T-helper 1 cell (primary cell): ENCODE measurements around the gene COPS3.

Experiments used
- DNase-seq, 5 donors: peaks; one replicate each; pipeline ENCODE4 v3.0.0-alpha.2; 2012 to 2020
- total RNA-seq, 4 donors: gene quantifications; one replicate each; lab custom pipeline; 2026; lab: John Stamatoyannopoulos, UW

The COPS3 gene
- total RNA-seq, result 44.1 to 67.5 (median 53.9) reads per million in 4 donors

DNA sequence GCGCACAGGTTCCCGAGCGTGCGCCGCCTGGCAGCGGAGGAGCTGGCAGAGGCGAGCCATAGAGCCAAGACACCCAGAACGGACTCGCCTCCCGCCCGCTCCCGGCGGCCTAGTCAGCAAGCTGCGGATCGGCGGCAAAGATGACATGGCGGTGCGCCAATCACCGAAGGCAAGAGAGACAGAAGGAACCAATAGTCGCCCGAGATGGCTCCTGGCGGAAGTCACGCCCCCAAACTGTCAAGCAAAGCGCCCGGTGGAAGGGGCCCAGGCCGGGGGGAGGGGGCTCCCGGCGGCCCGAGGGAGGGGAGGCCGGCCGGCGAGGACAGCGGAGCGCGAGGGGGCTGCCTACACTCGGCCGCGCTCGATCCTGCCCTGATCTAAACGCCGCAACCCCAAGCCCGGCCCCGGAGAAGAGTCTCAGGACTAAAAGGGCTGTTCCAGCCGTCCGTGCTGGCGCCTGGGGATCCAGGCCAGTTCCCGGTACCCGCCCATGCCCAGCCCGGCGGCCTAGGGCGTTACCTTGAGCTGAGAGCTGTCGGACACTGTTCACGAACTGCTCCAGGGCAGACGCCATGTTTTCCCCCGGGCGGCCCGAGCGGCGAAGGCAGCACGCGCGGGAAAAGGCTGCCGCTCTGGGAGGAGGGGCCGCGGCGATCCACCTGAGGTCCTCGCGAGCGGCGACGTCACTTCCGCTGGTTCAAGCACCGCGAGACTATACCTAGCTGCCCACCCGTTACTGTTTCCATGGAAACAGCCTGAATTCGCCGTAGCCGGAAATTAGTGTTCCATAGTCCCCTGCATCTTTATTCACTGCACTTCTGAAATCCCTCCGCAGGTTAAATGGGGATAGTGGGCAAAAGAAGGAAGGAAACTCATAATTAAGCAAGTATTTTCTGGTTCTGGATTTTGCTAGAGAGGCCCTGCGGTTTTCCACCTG is at the start of gene COPS3:
TSS of gene COPS3 (minus strand) at position 634 of the 937 bp plus-strand sequence. CDS start at position 574, 60 bp downstream.
- peak; percentile 94 to 98 (median 97) for DNase-seq

DNA sequence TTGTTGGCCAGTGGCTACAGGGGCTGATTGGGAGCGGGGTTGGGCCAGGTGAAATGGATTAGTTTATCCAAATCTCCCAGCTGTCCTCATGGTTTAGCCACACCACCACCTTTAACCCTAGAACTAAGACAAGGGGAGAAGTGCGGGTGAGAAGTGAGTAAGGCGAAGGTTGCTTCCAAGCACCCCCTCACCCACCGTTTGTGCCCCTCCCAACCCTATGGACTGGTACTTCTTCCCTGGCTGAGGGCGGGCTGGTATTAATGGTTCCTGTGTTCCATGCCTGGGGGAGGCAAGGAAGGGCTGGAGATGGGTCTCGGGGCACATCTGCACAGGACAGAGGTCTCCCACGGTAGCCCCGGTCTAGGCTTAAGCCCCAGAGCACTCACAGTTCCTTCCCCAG is 47.2 kb upstream of the COPS3 start:
- no peak for DNase-seq

DNA sequence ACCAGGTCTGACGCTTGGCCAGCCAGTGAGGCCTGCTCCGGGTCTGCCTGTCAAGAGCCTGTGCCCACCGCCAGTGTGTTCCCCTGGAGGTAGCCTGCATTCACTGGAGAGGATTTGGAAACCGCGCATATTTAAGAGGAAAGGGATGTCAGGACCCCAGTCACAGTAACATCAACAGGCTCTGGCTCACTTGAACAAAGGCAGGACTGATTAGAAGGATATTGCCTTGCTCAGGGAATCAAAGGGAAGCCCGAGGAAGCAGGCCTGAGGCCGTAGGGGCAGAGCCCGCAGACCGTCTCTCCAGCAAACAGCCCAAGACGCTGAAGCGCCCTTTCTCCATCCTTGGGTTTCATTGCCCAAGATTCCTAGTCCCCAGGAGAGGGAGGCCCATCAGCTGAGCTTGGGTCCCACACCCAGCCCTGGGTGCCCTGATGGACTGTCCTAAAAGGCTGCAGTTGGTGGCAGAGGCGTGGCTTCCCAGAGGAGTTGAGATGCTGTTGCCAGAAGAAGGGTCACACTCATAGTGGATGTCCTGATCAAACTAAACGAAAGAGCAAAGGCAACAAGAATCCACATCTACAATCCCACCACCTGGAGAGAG is 45.3 kb upstream of the COPS3 start:
- DNase-seq, result no peak

DNA sequence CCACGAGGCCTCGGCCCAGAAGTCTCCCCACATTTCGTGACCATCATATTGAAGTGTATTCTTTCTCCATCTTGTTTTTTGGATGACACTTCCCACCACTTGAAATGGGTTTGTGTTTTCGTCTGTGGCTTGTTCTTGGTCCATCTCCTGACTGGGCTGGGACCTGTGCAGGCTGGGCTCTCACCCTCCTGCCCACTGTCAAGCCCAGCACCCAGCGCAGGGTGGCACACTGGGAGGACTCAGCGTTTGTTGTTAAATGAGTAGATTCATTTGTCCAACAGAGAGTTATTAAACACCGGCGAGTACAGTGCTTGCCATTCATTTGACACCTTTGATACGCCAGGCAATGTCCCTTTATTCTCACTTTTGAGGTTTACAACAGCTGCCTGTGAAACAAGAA is 44.8 kb upstream of the COPS3 start:
- no peak for DNase-seq

DNA sequence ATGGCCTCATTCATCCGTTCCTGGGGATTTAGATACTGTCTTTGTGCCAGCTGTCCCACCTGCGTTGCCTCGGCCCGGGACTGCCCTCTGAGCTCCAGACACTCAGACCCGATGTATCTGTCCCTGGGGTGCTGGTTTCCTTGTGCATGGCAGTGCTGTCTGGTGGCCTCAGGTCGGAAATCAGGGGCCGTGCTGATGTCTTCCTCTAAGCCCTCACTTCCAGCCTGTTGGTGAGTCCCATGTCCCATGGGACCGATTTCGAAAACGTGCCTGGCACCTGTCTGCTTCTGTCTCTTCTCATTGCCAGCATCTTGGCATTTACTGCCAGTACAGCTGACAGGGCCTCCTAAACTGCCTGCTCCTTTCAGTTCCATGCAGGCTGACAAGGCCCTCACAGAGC is 44.2 kb upstream of the COPS3 start:
- DNase-seq, result no peak

DNA sequence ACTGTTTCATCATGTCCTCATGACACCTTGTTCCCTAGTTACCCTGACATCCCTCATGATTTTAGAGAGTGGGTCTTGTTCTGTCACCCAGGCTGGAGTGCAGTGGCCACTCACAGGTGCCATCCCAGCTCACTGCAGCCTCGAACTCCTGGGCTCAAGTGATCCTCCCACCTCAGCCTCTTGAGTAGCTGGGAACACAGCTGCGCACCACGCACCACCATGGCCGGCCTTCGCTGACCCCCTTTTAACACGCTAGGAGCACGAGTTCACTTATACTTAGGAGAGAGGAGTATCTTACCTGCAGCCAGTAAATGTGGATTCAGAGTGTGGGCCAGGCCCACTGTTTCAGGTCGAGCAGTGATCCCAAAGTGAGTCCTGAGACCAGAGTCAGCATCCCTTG is 43.6 kb upstream of the COPS3 start:
- DNase-seq, result no peak

DNA sequence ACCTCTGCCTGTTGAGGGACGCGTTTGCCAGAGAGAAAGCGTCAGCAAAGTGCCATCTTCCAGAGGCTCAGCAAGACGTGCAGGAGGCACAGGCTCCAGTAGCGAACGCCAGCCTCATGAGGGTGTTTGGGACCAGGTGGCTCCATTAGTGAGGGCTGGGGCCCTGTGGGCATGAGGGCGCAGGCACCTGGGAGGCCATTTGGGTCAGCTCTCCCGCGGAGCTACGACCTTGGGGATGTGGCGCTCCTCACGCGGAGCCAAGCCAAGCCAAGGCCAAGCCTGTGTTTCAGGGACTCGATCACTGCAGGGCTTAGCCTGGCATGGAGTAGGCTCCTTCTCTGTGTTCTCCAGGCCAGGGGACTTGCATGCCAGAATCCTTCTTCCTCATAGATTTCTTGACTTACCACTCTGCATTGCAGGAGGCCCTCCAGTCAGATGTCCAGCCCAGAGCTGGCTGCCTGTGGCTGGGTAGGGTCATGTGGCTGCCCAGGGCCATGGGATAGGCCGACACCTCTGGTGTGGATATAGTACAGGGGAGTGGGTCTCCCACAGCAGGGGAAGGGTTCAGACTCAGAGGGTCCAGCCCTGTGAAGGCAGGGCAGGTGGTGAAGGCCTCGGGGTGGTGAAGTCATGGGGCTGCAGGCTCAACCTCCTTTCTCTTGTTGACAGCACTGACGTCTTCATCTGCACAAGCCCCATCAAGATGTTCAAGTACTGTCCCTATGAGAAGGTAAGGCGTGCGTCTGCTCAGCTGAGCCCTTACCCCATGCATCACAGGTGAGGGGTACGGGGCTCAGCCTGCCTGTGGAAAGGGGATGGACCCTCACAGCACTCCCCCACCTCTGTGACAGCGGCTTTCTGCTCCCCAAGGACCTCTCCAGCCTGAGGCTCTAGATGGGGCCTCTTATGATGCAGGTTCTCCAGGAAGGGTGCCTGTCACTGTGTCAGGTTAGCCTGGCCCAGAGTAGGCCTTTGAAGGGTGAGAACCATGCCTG is 41.8 kb upstream of the COPS3 start:
- no peak for DNase-seq

DNA sequence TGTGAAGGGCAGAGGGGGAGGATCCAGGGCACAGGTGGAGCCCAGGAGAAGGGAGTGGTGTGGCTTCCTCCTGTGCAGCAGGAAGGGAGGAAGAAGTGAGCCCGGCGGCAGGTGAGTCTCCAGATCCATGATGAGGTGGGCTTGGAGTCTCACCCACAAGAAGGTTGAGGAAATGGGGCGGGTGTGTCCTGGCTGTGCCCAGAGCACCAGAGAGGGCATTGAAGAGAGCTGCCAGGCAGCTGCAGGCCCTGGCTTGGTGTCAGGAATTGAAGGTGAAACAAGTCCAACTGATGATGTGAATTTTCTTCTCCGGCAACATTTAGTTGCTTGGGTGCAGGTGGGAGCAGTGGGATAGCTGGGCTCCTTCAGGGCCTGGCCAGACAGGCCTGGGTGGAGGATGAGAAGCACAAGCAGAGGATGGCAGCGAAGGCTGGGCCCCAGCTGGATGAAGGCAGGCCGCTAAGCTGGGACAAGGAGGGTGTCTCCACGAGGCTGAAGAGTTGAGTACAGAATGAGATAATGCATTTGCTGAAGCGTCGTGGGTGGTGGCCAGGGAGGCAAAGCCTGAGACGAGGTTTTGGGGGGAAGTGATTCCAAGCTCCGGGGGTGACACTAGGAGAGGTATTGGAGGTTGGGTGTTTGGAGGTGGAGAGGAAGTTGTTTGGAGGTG is 40.4 kb upstream of the COPS3 start:
- no peak for DNase-seq

DNA sequence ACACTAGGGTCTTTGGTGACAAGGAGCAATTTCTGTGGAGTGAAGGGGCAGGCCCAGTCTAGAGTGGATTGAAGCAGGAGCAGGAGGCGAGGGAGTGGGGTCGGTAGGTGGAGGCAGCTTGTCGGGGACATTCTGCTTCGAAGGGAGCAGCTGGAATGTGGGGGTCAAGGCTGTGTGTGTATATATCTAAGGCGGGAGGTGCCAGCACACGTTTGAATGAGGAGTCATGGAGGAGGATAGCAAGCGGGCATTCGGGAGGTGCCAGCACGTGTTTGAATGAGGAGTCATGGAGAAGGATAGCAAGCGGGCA is 39.8 kb upstream of the COPS3 start:
- no peak for DNase-seq

DNA sequence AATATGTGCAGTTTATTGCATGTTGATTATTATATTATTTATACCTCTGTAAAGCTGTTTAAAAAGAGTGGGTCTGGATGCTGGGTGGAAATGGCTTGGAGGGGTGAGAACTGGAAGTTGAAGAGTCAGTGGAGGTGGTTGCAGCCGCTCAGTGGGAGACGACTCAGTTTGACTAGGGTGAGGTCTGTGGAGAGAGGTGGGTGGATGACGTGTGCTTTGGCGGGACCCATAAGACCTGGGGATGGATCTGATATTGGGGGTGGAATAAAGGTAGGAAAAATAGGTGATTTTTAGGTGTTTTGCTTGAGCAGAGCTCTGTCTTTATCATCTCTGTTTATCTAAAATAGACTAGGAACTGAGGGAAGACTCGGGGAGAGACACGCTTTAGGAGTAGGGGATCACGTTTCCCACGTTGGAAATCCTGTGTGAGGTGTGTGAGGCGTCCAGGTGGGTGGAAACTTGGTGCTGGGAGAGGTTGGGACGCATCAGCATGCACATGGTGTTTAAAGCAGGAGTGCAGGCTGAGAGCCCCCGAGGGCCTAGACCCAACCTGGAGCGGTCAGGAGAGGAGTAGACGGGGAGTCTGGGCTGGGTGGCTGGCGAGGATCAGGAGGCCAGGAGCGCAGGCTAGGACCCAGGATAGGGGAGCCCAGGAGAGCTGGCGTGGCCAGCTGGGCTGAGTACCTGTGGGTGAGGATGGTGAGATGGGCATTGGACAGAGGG is 39.3 kb upstream of the COPS3 start:
- no peak for DNase-seq

DNA sequence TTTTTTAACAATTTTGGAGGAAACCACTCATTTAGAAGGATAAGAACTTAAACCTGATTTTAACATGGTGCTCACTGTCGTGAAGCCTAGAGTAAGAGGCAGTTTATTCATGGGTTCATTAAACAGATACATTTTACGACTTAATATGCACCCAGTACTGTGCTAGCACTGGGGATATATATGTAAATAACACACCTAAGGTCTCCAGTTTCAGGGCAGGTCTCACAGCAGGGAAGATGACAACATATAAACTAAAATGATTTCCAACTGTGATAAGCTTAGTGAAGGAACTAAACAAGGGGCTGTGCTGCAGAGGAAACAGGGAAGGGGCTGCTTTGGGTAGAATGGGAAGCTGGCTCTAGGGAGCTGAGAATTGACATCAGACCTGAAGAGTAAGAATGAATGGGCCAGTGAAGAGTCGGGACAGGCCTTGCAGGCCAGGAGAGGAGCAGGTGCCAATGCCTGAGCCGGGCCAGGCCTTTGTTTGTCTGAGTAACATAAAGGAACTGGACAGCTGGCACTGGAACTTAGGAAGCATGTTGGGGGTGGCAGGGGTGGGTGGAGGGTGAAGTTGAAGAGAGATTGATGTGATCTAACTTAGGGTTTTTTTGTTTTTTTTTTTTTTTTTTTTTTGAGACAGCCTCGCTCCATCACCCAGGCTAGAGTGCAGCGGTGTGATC is 34.2 kb upstream of the COPS3 start:
- no peak for DNase-seq

DNA sequence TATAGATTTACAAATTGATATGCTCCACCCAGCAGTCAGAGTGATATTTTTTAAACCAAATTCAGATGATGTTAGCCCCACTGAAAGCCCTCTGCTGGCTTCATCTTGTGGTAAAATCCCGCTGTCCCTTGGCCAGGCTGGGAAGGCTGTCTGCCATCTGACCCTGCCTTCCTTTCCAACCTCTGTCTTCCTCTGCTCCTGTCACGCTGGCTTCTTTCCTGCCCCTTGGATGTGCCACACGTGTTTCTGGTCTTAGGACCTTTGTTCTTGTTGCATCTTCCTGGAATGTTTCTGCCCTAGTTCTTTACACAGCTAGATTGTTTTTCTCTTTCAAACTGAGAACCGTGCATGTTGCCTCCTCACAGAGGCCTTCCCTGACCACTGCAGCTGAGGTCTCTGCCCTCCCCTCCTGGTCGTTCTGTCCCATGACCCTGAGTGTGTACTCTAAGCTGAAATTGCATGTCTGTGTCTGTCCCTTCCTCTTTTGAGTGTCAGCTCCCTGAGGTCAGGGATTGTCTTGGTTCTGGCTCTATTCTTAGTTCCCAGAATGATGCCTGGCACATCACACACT is 33.5 kb upstream of the COPS3 start:
- no peak for DNase-seq

DNA sequence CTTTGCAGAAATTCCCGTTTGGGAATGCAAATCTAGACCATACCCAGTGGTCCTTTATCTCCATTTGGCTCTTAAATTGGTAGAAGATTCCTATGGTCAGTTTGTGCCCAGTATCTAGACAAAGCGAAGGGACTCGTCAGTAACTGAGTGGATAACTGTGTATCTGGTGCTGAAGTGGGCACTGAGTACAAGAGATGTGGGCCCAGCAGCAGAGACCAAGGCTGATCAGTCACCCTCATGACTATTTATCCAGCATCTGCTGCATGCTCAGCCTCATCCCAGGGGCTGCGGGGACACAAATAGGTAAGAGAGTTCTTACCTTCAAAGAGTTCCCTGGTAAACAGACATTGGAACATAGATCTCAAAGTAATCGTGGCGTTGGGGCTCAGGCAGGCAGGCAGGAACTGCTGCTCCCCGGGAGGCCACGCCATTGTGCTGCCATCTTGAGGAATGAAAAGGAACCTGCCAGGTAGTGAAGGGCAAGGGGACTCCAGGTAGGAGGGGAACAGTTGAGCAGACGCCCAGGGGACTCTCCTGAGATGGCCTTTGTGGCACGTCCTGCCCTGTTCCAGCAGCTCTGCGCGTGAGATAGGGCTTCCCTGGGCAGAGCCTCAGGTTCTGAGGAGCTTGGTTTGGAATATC is 32.4 kb upstream of the COPS3 start:
- DNase-seq, result peak; percentile 38 to 68 (median 64)

DNA sequence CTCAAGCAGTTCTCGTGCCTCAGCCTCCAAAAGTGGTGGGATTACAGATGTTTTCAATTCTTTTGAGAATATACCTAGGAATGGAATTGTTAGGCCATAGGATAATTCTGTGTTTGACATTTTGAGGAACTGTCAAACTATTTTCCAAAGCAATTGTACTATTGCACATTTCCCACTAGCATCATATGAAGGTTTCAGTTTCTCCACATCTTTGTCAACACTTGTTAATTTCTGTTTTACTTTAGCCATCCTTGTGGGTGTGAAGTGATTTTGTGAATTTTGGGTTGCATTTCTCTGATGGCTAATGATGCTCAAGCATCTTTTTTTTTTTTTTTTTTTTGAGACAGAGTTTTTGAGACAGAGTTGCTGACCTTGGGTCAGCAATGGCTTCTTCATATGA is 28.3 kb upstream of the COPS3 start:
- no peak for DNase-seq

DNA sequence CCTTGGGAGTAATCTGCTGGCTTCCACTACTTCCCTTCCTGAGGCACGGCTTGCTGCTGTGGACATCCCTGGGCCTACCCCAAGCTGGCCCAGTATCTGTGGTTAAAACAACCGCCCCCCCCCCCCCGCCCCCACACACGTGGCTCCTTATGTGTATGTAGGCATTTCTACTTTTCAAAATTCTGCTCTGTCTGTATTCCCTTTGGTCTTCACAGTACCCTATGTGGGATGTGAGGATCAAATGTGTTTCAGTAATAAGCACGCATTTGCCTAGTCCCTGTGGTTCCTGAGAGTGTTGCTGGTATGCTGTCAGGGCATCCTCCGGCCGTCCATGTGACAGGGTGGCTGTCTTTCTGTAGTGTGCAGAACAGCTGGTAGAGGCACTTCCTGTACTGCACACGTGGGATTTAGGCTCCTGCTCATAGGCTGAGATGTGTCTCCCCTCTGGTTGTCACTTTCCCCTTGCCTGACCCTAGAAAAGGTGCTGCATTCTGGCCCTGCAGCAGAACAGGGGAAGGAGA is 24.3 kb upstream of the COPS3 start:
- DNase-seq, result peak in 4 of 5 donors; percentile 17 to 74 (median 32)

DNA sequence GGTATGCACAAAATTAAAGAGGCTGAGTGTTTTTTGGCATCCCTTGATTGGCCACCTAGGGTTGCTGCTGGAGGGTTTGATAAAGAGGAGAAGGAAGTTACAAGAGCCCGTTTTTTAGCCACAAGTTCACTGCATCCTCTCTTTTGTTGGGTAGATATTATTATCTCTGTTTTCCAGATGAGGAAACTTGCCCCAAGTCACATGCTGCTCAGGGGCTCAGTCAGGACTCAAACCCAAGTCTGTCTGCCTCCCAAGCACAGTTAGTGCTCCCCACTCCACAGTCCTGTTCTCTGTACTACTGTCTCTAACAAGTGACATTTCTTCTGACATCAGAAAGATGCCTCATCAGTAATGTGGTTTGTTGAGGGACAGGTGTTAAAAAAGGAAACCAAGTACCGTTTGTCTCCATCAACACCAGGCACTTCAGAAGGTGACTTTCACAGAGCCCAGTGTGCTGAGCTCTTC is 23.5 kb upstream of the COPS3 start:
- peak in 1 of 5 donors; percentile 58 for DNase-seq

DNA sequence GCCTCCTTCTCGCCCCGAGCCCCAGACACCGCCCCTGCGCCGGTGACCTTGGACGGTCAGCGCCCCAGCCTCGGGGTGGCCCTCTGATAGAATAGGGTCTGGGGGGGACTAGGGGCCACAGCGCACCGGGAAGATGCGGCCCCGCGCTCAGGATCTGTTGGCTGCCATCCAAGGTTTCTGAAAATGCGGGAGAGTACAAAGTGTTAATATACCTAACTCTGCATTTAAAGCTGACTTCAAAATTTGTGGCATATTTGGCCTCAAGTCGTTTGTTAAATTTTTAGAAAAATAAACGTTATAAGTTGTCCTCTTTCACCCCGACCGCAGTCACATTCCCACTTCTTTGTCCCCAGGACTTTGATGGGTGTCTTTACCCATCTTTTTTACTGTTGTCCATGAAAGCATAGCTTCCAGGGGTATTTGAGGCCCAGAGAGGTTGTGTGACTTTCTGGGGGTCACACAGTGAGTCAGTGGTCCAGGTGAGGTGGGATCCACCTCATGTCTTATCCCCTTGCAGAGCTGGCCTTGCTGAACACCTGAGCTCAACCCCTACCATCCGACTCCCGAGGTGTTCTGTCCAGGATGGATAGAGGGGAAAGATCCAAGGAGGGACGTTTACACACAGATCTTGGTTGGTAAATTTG is 22.9 kb upstream of the COPS3 start:
- DNase-seq, result no peak

DNA sequence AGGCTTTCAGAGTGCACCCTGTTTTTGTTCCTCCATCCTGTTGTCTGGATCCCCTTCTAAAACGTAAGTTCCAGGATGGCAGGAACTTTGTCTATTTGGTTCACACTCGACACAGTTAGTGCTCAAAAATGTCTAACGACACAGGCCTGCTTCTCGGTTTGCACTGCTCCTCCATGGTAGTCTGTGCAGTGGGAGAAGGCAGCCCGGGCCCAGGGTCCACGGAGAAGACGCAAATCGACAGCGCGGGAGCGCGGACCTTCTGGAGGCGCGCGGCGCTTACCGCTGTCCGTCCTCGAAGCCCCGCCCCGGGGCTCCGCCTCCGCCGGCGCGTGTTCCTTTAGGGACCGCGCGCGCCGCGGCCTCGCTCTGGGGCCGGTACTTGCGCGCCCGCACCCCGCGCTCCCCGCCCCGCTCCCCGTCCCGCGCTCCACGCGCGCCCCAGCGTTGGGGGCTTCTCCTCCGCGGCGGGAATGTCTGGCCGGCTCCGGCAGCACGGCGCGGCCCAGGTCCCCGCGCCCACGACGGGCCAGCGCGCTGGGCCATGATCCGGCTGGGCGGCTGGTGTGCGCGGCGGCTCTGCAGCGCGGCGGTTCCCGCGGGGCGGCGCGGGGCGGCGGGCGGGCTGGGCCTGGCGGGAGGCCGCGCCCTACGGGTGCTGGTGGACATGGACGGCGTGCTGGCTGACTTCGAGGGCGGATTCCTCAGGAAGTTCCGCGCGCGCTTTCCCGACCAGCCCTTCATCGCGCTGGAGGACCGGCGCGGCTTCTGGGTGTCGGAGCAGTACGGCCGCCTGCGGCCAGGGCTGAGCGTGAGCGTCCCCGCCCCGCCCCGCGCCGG is 22.2 kb upstream of the COPS3 start, which contains the start of gene NT5M:
TSS of gene NT5M (plus strand) at position 364 of the 837 bp plus-strand sequence. CDS start at position 542, 178 bp downstream.
- DNase-seq, result peak; percentile 37 to 79 (median 52)
